GM10266 (cell line): Measurements from ENCODE around the gene ARHGAP21.
"Not testable (repeated sequence)": the region's sequence is repeated elsewhere in the genome, so short reads cannot be mapped to it uniquely, and the experiment has no call there.

ENCODE experiments used
- DNase-seq: peaks from one replicate; pipeline ENCODE4 v3.0.0; 2012; ENCODE audit errors: extremely low spot score
- TF ChIP-seq, protein P1 (sequence below): IDR thresholded peaks from 2 replicates; pipeline ENCODE4 v1.5.1; 2012; ENCODE audit warnings: mild to moderate bottlenecking, low read depth; ENCODE audit not compliant: control insufficient read depth, insufficient read depth; ENCODE audit errors: missing control alignments

ARHGAP21 gene

DNA sequence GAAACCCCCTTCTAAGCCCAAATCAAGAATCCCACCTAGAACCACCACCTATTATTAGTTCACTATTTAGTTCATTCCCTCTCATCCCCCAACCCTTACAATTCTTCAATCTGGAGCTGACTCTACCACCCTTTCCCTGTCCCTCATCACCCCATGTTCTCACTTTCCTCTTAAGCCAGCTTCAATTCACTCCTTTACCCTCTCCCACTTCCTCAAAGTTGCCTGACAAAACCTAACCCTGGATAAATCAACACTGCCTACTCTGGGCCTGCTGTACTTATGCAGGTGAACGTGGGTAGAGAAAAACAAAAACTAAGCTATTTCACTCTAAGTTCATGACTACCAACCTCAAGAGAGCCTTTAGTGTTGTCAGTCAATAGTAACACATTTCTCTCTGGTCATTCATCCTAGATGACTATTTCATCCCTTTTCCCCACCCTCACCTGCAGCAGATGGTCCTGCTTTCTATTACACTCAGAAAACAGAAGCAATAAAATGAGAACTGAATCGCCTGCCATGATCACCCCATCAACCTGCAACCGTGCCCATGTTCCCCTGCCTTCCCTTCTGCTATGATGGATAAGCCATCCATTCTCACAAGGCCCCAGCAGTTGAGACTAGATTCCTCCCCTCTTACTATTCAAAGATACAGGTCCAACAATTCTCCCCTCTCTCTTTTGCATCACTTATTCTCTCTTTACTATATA lies 52.6 kb downstream of the ARHGAP21 start:
- TF ChIP-seq, protein P1, sequence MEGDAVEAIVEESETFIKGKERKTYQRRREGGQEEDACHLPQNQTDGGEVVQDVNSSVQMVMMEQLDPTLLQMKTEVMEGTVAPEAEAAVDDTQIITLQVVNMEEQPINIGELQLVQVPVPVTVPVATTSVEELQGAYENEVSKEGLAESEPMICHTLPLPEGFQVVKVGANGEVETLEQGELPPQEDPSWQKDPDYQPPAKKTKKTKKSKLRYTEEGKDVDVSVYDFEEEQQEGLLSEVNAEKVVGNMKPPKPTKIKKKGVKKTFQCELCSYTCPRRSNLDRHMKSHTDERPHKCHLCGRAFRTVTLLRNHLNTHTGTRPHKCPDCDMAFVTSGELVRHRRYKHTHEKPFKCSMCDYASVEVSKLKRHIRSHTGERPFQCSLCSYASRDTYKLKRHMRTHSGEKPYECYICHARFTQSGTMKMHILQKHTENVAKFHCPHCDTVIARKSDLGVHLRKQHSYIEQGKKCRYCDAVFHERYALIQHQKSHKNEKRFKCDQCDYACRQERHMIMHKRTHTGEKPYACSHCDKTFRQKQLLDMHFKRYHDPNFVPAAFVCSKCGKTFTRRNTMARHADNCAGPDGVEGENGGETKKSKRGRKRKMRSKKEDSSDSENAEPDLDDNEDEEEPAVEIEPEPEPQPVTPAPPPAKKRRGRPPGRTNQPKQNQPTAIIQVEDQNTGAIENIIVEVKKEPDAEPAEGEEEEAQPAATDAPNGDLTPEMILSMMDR: no peak
- no peak for DNase-seq

DNA sequence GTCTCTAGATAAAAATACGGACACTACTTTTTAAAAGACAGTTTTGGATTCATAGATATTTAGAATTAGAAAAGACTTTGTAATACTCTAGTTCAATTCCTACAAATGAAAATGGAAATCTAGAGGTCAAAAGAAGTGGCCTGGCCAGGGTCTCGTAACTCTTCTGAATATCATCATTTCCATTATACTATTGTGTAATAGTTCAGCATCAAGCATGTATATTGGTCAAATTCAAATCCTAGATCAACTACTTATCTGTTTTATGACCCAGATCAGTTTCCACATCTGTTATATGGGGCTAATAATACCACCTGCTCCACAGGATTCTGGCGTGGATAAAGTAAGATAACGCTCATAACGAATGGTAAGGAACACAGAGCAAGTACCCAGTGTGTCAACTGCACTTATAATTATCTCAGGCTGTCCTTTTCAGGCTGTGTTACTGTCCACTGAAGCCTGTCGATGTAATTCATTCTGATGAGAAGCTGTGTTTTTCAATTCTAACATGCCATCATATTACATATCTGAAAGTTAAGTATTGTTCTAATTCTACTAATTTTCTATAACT lies 54.3 kb downstream of the ARHGAP21 start:
- DNase-seq: no peak
- TF ChIP-seq, protein P1: no peak

DNA sequence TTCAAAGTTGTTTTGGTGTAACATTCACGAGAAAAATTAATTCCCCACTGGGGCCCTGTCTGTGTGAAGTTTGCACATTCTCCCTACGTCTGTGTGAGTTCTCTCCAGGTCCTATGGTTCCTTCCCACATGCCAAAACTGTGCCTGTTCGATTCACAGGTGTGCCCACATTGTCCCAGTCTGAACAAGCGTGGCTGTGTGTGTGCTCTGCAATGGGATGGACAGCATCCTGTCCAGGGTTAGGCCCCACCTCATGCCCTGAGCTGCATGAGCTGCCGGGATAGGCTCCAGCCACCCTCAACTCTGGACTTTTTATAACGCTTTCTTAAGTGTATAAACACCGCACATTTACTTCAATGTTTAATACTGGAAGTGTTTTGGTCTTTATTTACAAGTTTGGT lies 55.4 kb downstream of the ARHGAP21 start:
- TF ChIP-seq, protein P1: no peak
- no peak for DNase-seq

- TF ChIP-seq, protein P1: no peak
- DNase-seq: no peak
These were observed 58.7 kb downstream of the ARHGAP21 start for GRCh38 chr10:24664991-24665390.

DNA sequence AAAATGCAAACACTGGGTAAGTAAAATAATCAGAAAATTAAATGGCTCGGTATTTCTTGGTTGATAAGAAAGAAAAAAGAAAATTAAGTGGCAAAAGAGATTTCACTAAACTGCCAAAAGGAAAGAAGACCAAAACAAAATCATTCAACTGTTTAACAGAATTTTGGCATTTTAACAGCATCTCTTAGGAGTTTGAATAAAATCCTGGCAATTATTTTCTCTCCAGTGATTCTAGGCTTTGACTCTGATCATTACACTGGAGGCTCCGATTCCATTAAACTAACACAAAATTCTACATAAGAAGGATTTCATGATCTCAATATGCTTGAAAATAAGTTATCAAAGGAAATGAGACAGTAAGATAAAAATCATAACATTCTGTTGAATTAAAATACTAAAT lies 62.3 kb downstream of the ARHGAP21 start:
- DNase-seq: no peak
- TF ChIP-seq, protein P1: no peak

DNA sequence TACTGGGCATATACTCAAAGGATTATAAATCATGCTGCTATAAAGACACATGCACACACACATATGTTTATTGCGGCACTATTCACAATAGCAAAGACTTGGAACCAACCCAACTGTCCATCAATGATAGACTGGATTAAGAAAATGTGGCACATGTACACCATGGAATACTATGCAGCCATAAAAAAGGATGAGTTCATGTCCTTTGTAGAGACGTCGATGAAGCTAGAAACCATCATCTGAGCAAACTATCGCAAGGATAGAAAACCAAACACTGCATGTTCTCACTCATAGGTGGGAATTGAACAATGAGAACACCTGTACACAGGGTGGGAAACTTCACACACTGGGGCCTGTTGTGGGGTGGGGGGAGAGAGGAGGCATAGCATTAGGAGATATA lies 65.4 kb downstream of the ARHGAP21 start:
- DNase-seq: not testable (repeated sequence)

DNA sequence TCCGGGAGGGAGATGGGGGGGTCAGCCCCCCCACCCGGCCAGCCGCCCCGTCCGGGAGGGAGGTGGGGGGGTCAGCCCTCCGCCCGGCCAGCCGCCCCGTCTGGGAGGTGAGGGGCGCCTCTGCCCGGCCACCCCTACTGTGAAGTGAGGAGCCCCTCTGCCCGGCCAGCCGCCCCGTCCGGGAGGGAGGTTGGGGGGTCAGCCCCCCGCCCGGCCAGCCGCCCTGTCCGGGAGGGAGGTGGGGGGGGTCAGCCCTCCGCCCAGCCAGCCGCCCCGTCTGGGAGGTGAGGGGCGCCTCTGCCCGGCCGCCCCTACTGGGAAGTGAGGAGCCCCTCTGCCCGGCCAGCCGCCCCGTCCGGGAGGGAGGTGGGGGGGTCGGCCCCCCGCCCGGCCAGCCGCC lies 67.4 kb downstream of the ARHGAP21 start:
- DNase-seq: not testable (repeated sequence)

GRCh38 chr10:24652381-24652957 lies 71.2 kb downstream of the ARHGAP21 start:
- DNase-seq: peak; percentile 55
- TF ChIP-seq, protein P1: no peak
